Endothelial cell of umbilical vein (primary cell): ENCODE results near the gene COL4A1. TPM values are rescaled to one million over a fixed set of nuclear protein-coding genes. Genes with fewer than 3 reads are reported as not detected.
A peak's percentile ranks its signal among the peaks of the same experiment; 100 is the strongest.

Experiments used
- BruUV-seq: library from RNA; stranded (reverse); fragments of 400-500 nt; replicated peaks from 2 replicates; lab custom pipeline; 2021; lab: Mats Ljungman, UMichigan
- CTCF ChIA-PET: fragments of 300-600, 350-600 bp; sonication (Branson Sonifier 250); formaldehyde crosslinking; loops from one replicate; lab custom pipeline; 2021; ENCODE audit warnings: antibody characterized with exemption, inconsistent platforms; lab: Charles Lee
- POLR2A ChIA-PET: fragments of 300-600, 350-600 bp; sonication (Branson Sonifier 250); formaldehyde crosslinking; loops from one replicate; lab custom pipeline; 2021; ENCODE audit warnings: antibody characterized with exemption, inconsistent platforms; lab: Charles Lee
- DNase-seq: peaks from one replicate; pipeline ENCODE4 v3.0.0-alpha.2; 2011; ENCODE audit warnings: low read depth, low spot score
- FAIRE-seq: peaks from 2 replicates; lab custom pipeline; 2011; peaks lifted over from hg19 to GRCh38; lab: Jason Lieb, UNC
- H2AFZ ChIP-seq: 2 replicates; pipeline ENCODE4 v1.6.0; 2012; ENCODE audit warnings: low read depth, low read length, control low read depth, inconsistent platforms
- H3K27ac ChIP-seq: 2 replicates; pipeline ENCODE4 v1.5.1; 2011; ENCODE audit warnings: low read depth, mild to moderate bottlenecking, control low read depth, low read length, moderate library complexity; ENCODE audit not compliant: insufficient read depth
- H3K27me3 ChIP-seq, 2 experiments: 2 replicates each; pipeline versions ENCODE4 v1.6.0 to v1.6.1; 2011; ENCODE audit warnings: low read length in 2 of 2, mixed read lengths in 1 of 2; ENCODE audit not compliant: control insufficient read depth in 2 of 2, insufficient read depth in 2 of 2
- H3K36me3 ChIP-seq, 2 experiments: 2 replicates in 1 of 2; 3 replicates in 1 of 2; pipeline ENCODE4 v1.5.1; 2011; ENCODE audit warnings: low read length in 2 of 2, mild to moderate bottlenecking in 1 of 2, moderate library complexity in 1 of 2; ENCODE audit not compliant: control insufficient read depth in 2 of 2, insufficient read depth in 2 of 2; ENCODE audit errors: extremely low read depth in 1 of 2
- H3K4me1 ChIP-seq: 3 replicates; pipeline ENCODE4 v1.5.1; 2011; ENCODE audit warnings: mild to moderate bottlenecking, low read length; ENCODE audit not compliant: control insufficient read depth, insufficient read depth; ENCODE audit errors: extremely low read depth
- H3K4me2 ChIP-seq: 2 replicates; pipeline ENCODE4 v1.6.1; 2011; ENCODE audit warnings: low read length, control low read depth, mixed read lengths; ENCODE audit not compliant: insufficient read depth
- H3K4me3 ChIP-seq, 3 experiments: fragments of 200-600 bp in 1 of 3; sonication (generic), shearing (Covaris generic) in 1 of 3; replicated peaks in 1 of 3; 2 replicates each; pipeline ENCODE4 v1.5.1; 2011 to 2016; ENCODE audit warnings: control low read depth in 3 of 3, low read length in 3 of 3, mild to moderate bottlenecking in 2 of 3, inconsistent platforms in 1 of 3, low read depth in 1 of 3, moderate library complexity in 1 of 3; ENCODE audit not compliant: insufficient read depth in 1 of 3
- H3K79me2 ChIP-seq: 2 replicates; pipeline ENCODE4 v1.6.0; 2012; ENCODE audit warnings: low read length, inconsistent platforms; ENCODE audit not compliant: control insufficient read depth, insufficient read depth
- H3K9ac ChIP-seq: replicated peaks from 2 replicates; pipeline ENCODE3; 2011; ENCODE audit warnings: low read length, control low read depth; ENCODE audit not compliant: insufficient read depth; ENCODE audit errors: extremely low read depth
- H3K9me1 ChIP-seq: replicated peaks from 3 replicates; pipeline ENCODE4 v1.6.0; 2011; ENCODE audit warnings: mild to moderate bottlenecking, low read length; ENCODE audit not compliant: control insufficient read depth, insufficient read depth; ENCODE audit errors: extremely low read depth
- H3K9me3 ChIP-seq: replicated peaks from 2 replicates; pipeline ENCODE4 v1.5.1; 2012; ENCODE audit warnings: low read length, inconsistent platforms; ENCODE audit not compliant: control insufficient read depth, insufficient read depth
- H4K20me1 ChIP-seq: replicated peaks from 2 replicates; pipeline ENCODE3; 2011; ENCODE audit warnings: mild to moderate bottlenecking, low read length; ENCODE audit not compliant: control insufficient read depth, insufficient read depth; ENCODE audit errors: extremely low read depth
- CTCF ChIP-seq, 2 donors: IDR thresholded peaks; 1 replicate in 1 of 2; 2 replicates in 1 of 2; pipeline ENCODE4 v1.5.1; 2011; ENCODE audit warnings: low read length in 2 of 2, mild to moderate bottlenecking in 2 of 2, moderate library complexity in 2 of 2, control low read depth in 1 of 2, inconsistent platforms in 1 of 2, low read depth in 1 of 2; ENCODE audit not compliant: insufficient read depth in 1 of 2; ENCODE audit errors: extremely low read depth in 1 of 2
- EZH2 ChIP-seq: IDR thresholded peaks from 2 replicates; pipeline ENCODE4 v1.6.1; 2012; ENCODE audit warnings: borderline replicate concordance, low read depth, mild to moderate bottlenecking, moderate library complexity, low read length, inconsistent platforms; ENCODE audit not compliant: severe bottlenecking
- FOS ChIP-seq: IDR thresholded peaks from 2 replicates; pipeline ENCODE4 v1.6.1; 2011; ENCODE audit warnings: mild to moderate bottlenecking, low read length, moderate library complexity, borderline replicate concordance; ENCODE audit not compliant: insufficient read depth
- GATA2 ChIP-seq: IDR thresholded peaks from 2 replicates; pipeline ENCODE4 v1.7.0; 2011; ENCODE audit warnings: low read depth, mild to moderate bottlenecking, moderate library complexity, mixed read lengths, low read length; ENCODE audit not compliant: insufficient read length, insufficient read depth
- JUN ChIP-seq: IDR thresholded peaks from 2 replicates; pipeline ENCODE4 v1.6.1; 2011; ENCODE audit warnings: borderline replicate concordance, low read depth; ENCODE audit not compliant: insufficient read length, insufficient read depth
- MAX ChIP-seq: IDR thresholded peaks from 2 replicates; pipeline ENCODE4 v1.6.1; 2011; ENCODE audit not compliant: insufficient read depth, insufficient read length
- MYC ChIP-seq: IDR thresholded peaks from one replicate; pipeline ENCODE4 v1.6.1; 2011; ENCODE audit warnings: mild to moderate bottlenecking, low read depth, low read length
- POLR2A ChIP-seq: IDR thresholded peaks from 2 replicates; pipeline ENCODE4 v1.6.1; 2012; ENCODE audit warnings: low read depth, mild to moderate bottlenecking, control low read depth, low read length
- POLR2AphosphoS5 ChIP-seq: IDR thresholded peaks from 2 replicates; pipeline ENCODE4 v1.6.1; 2012; ENCODE audit warnings: low read depth, mild to moderate bottlenecking, control low read depth, low read length, moderate library complexity; ENCODE audit not compliant: insufficient read depth
- dilution Hi-C: fragments of 300-500 bp; cut with MboI; formaldehyde crosslinking; loops from one replicate; pipeline ENCODE4 v1.15.0; 2019; ENCODE audit warnings: low sequenced_read_pairs; ENCODE audit not compliant: extremely low pct_ligation_motif_present
- intact Hi-C: fragments of 100-400 bp; cut with micrococcal nuclease; formaldehyde crosslinking; loops from one replicate; pipeline ENCODE4 v1.10.0; 2022
- polyA plus RNA-seq, 4 experiments: library from polyadenylated mRNA; depleted of rRNA in 3 of 4; stranded (reverse) in 3 of 4; unstranded in 1 of 4; fragments of >200 nt; gene quantifications; 2 replicates each; pipeline versions ENCODE4 v1.2.1 to v1.2.3, GENCODE V29; 2011 to 2012; ENCODE audit warnings: missing spikeins in 1 of 4
- total RNA-seq: library from RNA; stranded (reverse); gene quantifications from 2 replicates; pipeline ENCODE4 v1.2.3, GENCODE V29; 2021

Gene COL4A1
- total and polyA plus RNA-seq, 2 donors (not counting 3 experiments of a cell fraction or from before 2014, with no cell fraction given): 384 to 1,119 TPM

GRCh38 chr13:110342474-110342873 lies 35.5 kb upstream of the COL4A1 start:
- peak overlapping the region; percentile 100 for H3K27ac ChIP-seq
- FAIRE-seq: no peak
- intact Hi-C loops: loop anchor here (10.0 kb wide), 1 partner anchor 372 kb away; the partner anchor contains the start of gene ING1

More at GRCh38 chr13:110342474-110342873, 35.5 kb upstream of the COL4A1 start:
- no peaks in the 10 kb centered on the region for H3K9me3 ChIP-seq
- peaks cover 0 to 3% of the 10 kb centered on the region in 2 experiments for H3K36me3 ChIP-seq
- TF ChIP-seq POLR2AphosphoS5: no peak
- TF ChIP-seq POLR2A: no peak
- no peak for TF ChIP-seq EZH2
- no peak for TF ChIP-seq GATA2
- TF ChIP-seq JUN: no peak
- TF ChIP-seq FOS: no peak
- TF ChIP-seq CTCF (IDR thresholded peaks at IDR 0.05; ENCODE audit: extremely low read depth in 1 of 2, insufficient read depth in 1 of 2, low read depth in 1 of 2, low read length in 2 of 2): no peak
- no peak for TF ChIP-seq MAX
- no peak for TF ChIP-seq MYC
- H2AFZ ChIP-seq: no peak overlapping the region
- peak overlapping the region; percentile 78 for H3K4me2 ChIP-seq
- POLR2A ChIA-PET: no interaction called here
- CTCF ChIA-PET: interaction anchor here (1.0 to 2.9 kb wide), 5 partner anchors 10 to 70 kb away, joined by 3 to 10 read pairs (median 7); partner anchors contain the start of genes COL4A1 and COL4A2
- no peak overlapping the region for H3K4me3 ChIP-seq
- H3K9ac ChIP-seq: peak overlapping the region; percentile 99
- peaks cover 2% of the 10 kb centered on the region for H4K20me1 ChIP-seq
- no peak for DNase-seq
- no TSS peak for BruUV-seq
- peaks cover 51% of the 10 kb centered on the region for H3K79me2 ChIP-seq
- no peaks in the 10 kb centered on the region for H3K27me3 ChIP-seq
- H3K9me1 ChIP-seq: no peaks in the 10 kb centered on the region
- peaks cover 64% of the 10 kb centered on the region for H3K4me1 ChIP-seq
- dilution Hi-C loops: no loop called here
